CD4-positive, CD25-positive, alpha-beta regulatory T cell (primary cell): Measurements from ENCODE around the gene SAPCD2. TPM values are rescaled to one million over a fixed set of nuclear protein-coding genes. Genes with fewer than 3 reads are reported as not detected.

Experiments
- ATAC-seq, 2 donors: fragments of 150-1000 bp; cut with Tn5 transposase; one replicate each; pipeline ENCODE4 v1.10.0; 2021; ENCODE audit warnings: low read depth in 2 of 2, moderate number of reproducible peaks in 2 of 2, moderate library complexity in 1 of 2
- DNase-seq, 3 donors: peaks; one replicate each; pipeline versions ENCODE4 v3.0.0 to v3.0.0-alpha.2; 2012 to 2022; ENCODE audit warnings: mixed read lengths in 1 of 3
- H3K27ac ChIP-seq: one replicate; pipeline ENCODE4 v1.7.0; 2013; ENCODE audit warnings: mild to moderate bottlenecking, low read length; ENCODE audit not compliant: insufficient read depth, poor library complexity, severe bottlenecking
- H3K27me3 ChIP-seq: one replicate; pipeline ENCODE4 v1.7.0; 2013; ENCODE audit warnings: low read length; ENCODE audit not compliant: control insufficient read depth, insufficient read depth
- H3K36me3 ChIP-seq: one replicate; pipeline ENCODE4 v1.7.0; 2013; ENCODE audit warnings: mild to moderate bottlenecking, low read length, moderate library complexity; ENCODE audit not compliant: control insufficient read depth, insufficient read depth
- H3K4me1 ChIP-seq: 2 replicates; pipeline ENCODE4 v1.7.0; 2013; ENCODE audit warnings: mild to moderate bottlenecking, low read length; ENCODE audit not compliant: insufficient read depth, control insufficient read depth, poor library complexity, severe bottlenecking
- H3K4me3 ChIP-seq: one replicate; pipeline ENCODE4 v1.7.0; 2013; ENCODE audit warnings: low read depth, mild to moderate bottlenecking, low read length, moderate library complexity
- H3K9me3 ChIP-seq, 2 experiments: 1 replicate in 1 of 2; 2 replicates in 1 of 2; pipeline ENCODE4 v1.7.0; 2013; ENCODE audit warnings: low read length in 2 of 2, mild to moderate bottlenecking in 1 of 2, moderate library complexity in 1 of 2; ENCODE audit not compliant: control insufficient read depth in 2 of 2
- H3K27ac Mint-ChIP-seq, 3 donors: one replicate each; pipeline ENCODE4 v1.8.0; 2020 to 2022; ENCODE audit warnings: mild to moderate bottlenecking in 3 of 3, mixed read lengths in 3 of 3, moderate library complexity in 2 of 3
- H3K27me3 Mint-ChIP-seq: one replicate; pipeline ENCODE4 v1.8.0; 2022; ENCODE audit warnings: mild to moderate bottlenecking, mixed read lengths
- H3K36me3 Mint-ChIP-seq: one replicate; pipeline ENCODE4 v1.8.0; 2020; ENCODE audit warnings: mixed read lengths
- H3K4me1 Mint-ChIP-seq, 4 donors: one replicate each; pipeline ENCODE4 v1.8.0; 2020 to 2022; ENCODE audit warnings: mixed read lengths in 4 of 4, mild to moderate bottlenecking in 1 of 4
- H3K4me3 Mint-ChIP-seq, 4 donors: one replicate each; pipeline ENCODE4 v1.8.0; 2020 to 2022; ENCODE audit warnings: mild to moderate bottlenecking in 4 of 4, mixed read lengths in 4 of 4, moderate library complexity in 3 of 4
- H3K9me3 Mint-ChIP-seq, 7 donors: one replicate each; pipeline ENCODE4 v1.8.0; 2020 to 2022; ENCODE audit warnings: mixed read lengths in 7 of 7, mild to moderate bottlenecking in 3 of 7, moderate library complexity in 2 of 7
- polyA plus RNA-seq, 4 donors: library from polyadenylated mRNA; unstranded; fragments of 300-500 nt; fragmentation: Illumina TruSeq; gene quantifications; one replicate each; pipeline ENCODE4 v1.2.3, GENCODE V29; 2021
- total RNA-seq: library from RNA; stranded (reverse); gene quantifications from one replicate; pipeline ENCODE4 v1.2.3, GENCODE V29; 2022

SAPCD2 gene
- total and polyA plus RNA-seq, 5 donors from 2014 or later: 0.09 to 1.2 (median 0.19) TPM

- peaks cover 31% of the 10 kb centered on the region for H3K4me1 ChIP-seq
- no peaks in the 10 kb centered on the region for H3K27me3 Mint-ChIP-seq
- peaks cover 0 to 2% (median 0%) of the 10 kb centered on the region in 7 donors for H3K9me3 Mint-ChIP-seq
- peaks cover 16% of the 10 kb centered on the region for H3K36me3 ChIP-seq
- peak overlapping the region; percentile 89 to 96 (median 91) for H3K4me3 Mint-ChIP-seq
- H3K4me1 Mint-ChIP-seq: peaks cover 16 to 46% (median 35%) of the 10 kb centered on the region in 4 donors
- peak overlapping the region; percentile 61 to 94 (median 93) for H3K27ac Mint-ChIP-seq
- DNase-seq (no peak), ATAC-seq (no peak)
- peaks cover 19% of the 10 kb centered on the region for H3K36me3 Mint-ChIP-seq
- no peak overlapping the region for H3K27ac ChIP-seq
- no peaks in the 10 kb centered on the region for H3K27me3 ChIP-seq
- peak overlapping the region; percentile 80 for H3K4me3 ChIP-seq
- no peaks in the 10 kb centered on the region for H3K9me3 ChIP-seq
These were observed 17.8 kb upstream of the SAPCD2 start for GRCh38 chr9:137088121-137088520.

- Histone ChIP-seq H3K9me3 (no peaks in the 10 kb centered on the region), H3K4me3 (peak overlapping the region; percentile 80), H3K27me3 (no peaks in the 10 kb centered on the region), H3K4me1 (peaks cover 31% of the 10 kb centered on the region), H3K27ac (peak overlapping the region; percentile 96), H3K36me3 (peaks cover 11% of the 10 kb centered on the region)
- Mint-ChIP-seq H3K9me3 (peaks cover 0 to 2% (median 0%) of the 10 kb centered on the region in 7 donors), H3K27ac (peak overlapping the region; percentile 80 to 94 (median 93)), H3K4me3 (peak overlapping the region; percentile 89 to 96 (median 91)), H3K4me1 (peaks cover 10 to 44% (median 31%) of the 10 kb centered on the region in 4 donors), H3K27me3 (no peaks in the 10 kb centered on the region), H3K36me3 (peaks cover 12% of the 10 kb centered on the region)
- ATAC-seq (no peak), DNase-seq (peak in 1 of 3 donors; percentile 61)
These were observed 17.1 kb upstream of the SAPCD2 start for GRCh38 chr9:137087409-137087925.

GRCh38 chr9:137086531-137087408 lies 16.4 kb upstream of the SAPCD2 start, which contains the start of gene MAN1B1:
TSS of gene MAN1B1 (plus strand) at chr9:137086985. CDS start at chr9:137087000, 15 bp downstream.
- H3K4me3 Mint-ChIP-seq: peak within 1 kb of the TSS; percentile 90 to 96 (median 92)
- H3K36me3 ChIP-seq: peaks cover 9% of the 10 kb centered on the region
- H3K4me1 Mint-ChIP-seq: peaks cover 10 to 44% (median 30%) of the 10 kb centered on the region in 4 donors
- peak within 1 kb of the TSS; percentile 96 for H3K27ac ChIP-seq
- peak within 1 kb of the TSS; percentile 95 to 96 (median 96) for H3K27ac Mint-ChIP-seq
- H3K4me3 ChIP-seq: peak within 1 kb of the TSS; percentile 80
- no peaks in the 10 kb centered on the region for H3K9me3 ChIP-seq
- peaks cover 31% of the 10 kb centered on the region for H3K4me1 ChIP-seq
- no peaks in the 10 kb centered on the region for H3K27me3 ChIP-seq
- H3K27me3 Mint-ChIP-seq: no peaks in the 10 kb centered on the region
- H3K9me3 Mint-ChIP-seq: peaks cover 0 to 2% (median 0%) of the 10 kb centered on the region in 7 donors
- DNase-seq (peak; percentile 99 to 100 (median 100)), ATAC-seq (peak; percentile 81 to 83)
- H3K36me3 Mint-ChIP-seq: peaks cover 13% of the 10 kb centered on the region

GRCh38 chr9:137085920-137086530 lies 15.7 kb upstream of the SAPCD2 start:
- Mint-ChIP-seq H3K4me3 (peak overlapping the region; percentile 88 to 94 (median 92)), H3K4me1 (peaks cover 10 to 42% (median 30%) of the 10 kb centered on the region in 4 donors), H3K36me3 (peaks cover 15% of the 10 kb centered on the region), H3K27me3 (no peaks in the 10 kb centered on the region), H3K9me3 (peaks cover 0 to 2% (median 0%) of the 10 kb centered on the region in 7 donors), H3K27ac (peak overlapping the region; percentile 95 to 96 (median 96))
- H3K9me3 ChIP-seq: no peaks in the 10 kb centered on the region
- peaks cover 7% of the 10 kb centered on the region for H3K36me3 ChIP-seq
- no peaks in the 10 kb centered on the region for H3K27me3 ChIP-seq
- no peak overlapping the region for H3K4me3 ChIP-seq
- peak in 1 of 3 donors; percentile 50 for DNase-seq
- peak in 1 of 2 donors; percentile 0 for ATAC-seq
- H3K4me1 ChIP-seq: peaks cover 31% of the 10 kb centered on the region
- H3K27ac ChIP-seq: peak overlapping the region; percentile 96

GRCh38 chr9:137084526-137084925 lies 14.2 kb upstream of the SAPCD2 start:
- DNase-seq (no peak), ATAC-seq (no peak)
- peak overlapping the region in 2 of 4 donors; percentile 21 to 92 for H3K4me3 Mint-ChIP-seq
- no peak overlapping the region for H3K27ac ChIP-seq
- no peaks in the 10 kb centered on the region for H3K27me3 ChIP-seq
- no peak overlapping the region for H3K4me3 ChIP-seq
- peaks cover 31% of the 10 kb centered on the region for H3K4me1 ChIP-seq
- H3K9me3 ChIP-seq: no peaks in the 10 kb centered on the region
- H3K27ac Mint-ChIP-seq: no peak overlapping the region
- peaks cover 9% of the 10 kb centered on the region for H3K36me3 ChIP-seq
- H3K36me3 Mint-ChIP-seq: peaks cover 15% of the 10 kb centered on the region
- H3K4me1 Mint-ChIP-seq: peaks cover 10 to 36% (median 26%) of the 10 kb centered on the region in 4 donors
- peaks cover 0 to 2% (median 0%) of the 10 kb centered on the region in 7 donors for H3K9me3 Mint-ChIP-seq
- H3K27me3 Mint-ChIP-seq: no peaks in the 10 kb centered on the region

- peaks cover 30% of the 10 kb centered on the region for H3K4me1 ChIP-seq
- H3K36me3 Mint-ChIP-seq: peaks cover 6% of the 10 kb centered on the region
- H3K4me3 ChIP-seq: no peak overlapping the region
- no peak overlapping the region for H3K27ac Mint-ChIP-seq
- H3K27ac ChIP-seq: no peak overlapping the region
- H3K27me3 ChIP-seq: no peaks in the 10 kb centered on the region
- ATAC-seq (no peak), DNase-seq (no peak)
- peaks cover 0 to 2% (median 0%) of the 10 kb centered on the region in 7 donors for H3K9me3 Mint-ChIP-seq
- peaks cover 10 to 26% (median 18%) of the 10 kb centered on the region in 4 donors for H3K4me1 Mint-ChIP-seq
- peak overlapping the region in 2 of 4 donors; percentile 54 to 63 for H3K4me3 Mint-ChIP-seq
- no peaks in the 10 kb centered on the region for H3K9me3 ChIP-seq
- no peaks in the 10 kb centered on the region for H3K27me3 Mint-ChIP-seq
- H3K36me3 ChIP-seq: peaks cover 11% of the 10 kb centered on the region
These were observed 13.1 kb upstream of the SAPCD2 start for GRCh38 chr9:137083394-137084004.

- ATAC-seq: no peak
- peaks cover 6% of the 10 kb centered on the region for H3K36me3 Mint-ChIP-seq
- H3K27me3 Mint-ChIP-seq: no peaks in the 10 kb centered on the region
- no peak for DNase-seq
- no peak overlapping the region for H3K27ac Mint-ChIP-seq
- Histone ChIP-seq H3K36me3 (peaks cover 11% of the 10 kb centered on the region), H3K27ac (no peak overlapping the region), H3K4me1 (peaks cover 34% of the 10 kb centered on the region), H3K9me3 (no peaks in the 10 kb centered on the region), H3K4me3 (no peak overlapping the region), H3K27me3 (no peaks in the 10 kb centered on the region)
- H3K9me3 Mint-ChIP-seq: peaks cover 0 to 2% (median 0%) of the 10 kb centered on the region in 7 donors
- H3K4me3 Mint-ChIP-seq: peak overlapping the region in 2 of 4 donors; percentile 28 to 49
- H3K4me1 Mint-ChIP-seq: peaks cover 5 to 22% (median 12%) of the 10 kb centered on the region in 4 donors
These were observed 12.6 kb upstream of the SAPCD2 start for GRCh38 chr9:137082925-137083290.
